VCaP (cell line): ENCODE measurements around the gene YY2.

Experiments used
- H3K27ac ChIP-seq: fragments of 450-650 bp; 2 replicates; pipeline ENCODE4 v1.5.1; 2017
- CTCF ChIP-seq: fragments of 450-650 bp; conservative IDR thresholded peaks from 2 replicates; pipeline ENCODE4 v1.5.1; 2017; ENCODE audit warnings: mild to moderate bottlenecking, moderate library complexity

The YY2 gene

GRCh38 chrX:21875013-21875412 is 19.2 kb downstream of the YY2 start:
- TF ChIP-seq CTCF = no peak
- peak overlapping the region; percentile 79 for H3K27ac ChIP-seq

- TF ChIP-seq CTCF = no peak
- H3K27ac ChIP-seq = no peak overlapping the region
These were observed 26.2 kb downstream of the YY2 start for GRCh38 chrX:21881881-21882574.

GRCh38 chrX:21883258-21883657 is 27.5 kb downstream of the YY2 start:
- no peak overlapping the region for H3K27ac ChIP-seq
- no peak for TF ChIP-seq CTCF

- TF ChIP-seq CTCF = no peak
- no peak overlapping the region for H3K27ac ChIP-seq
These were observed 29.8 kb downstream of the YY2 start for GRCh38 chrX:21885568-21885967.

GRCh38 chrX:21905313-21905712 is 49.5 kb downstream of the YY2 start:
- TF ChIP-seq CTCF = no peak
- peak overlapping the region; percentile 44 for H3K27ac ChIP-seq

GRCh38 chrX:21905953-21906352 is 50.2 kb downstream of the YY2 start:
- no peak overlapping the region for H3K27ac ChIP-seq
- TF ChIP-seq CTCF = no peak

GRCh38 chrX:21907260-21907659 is 51.5 kb downstream of the YY2 start:
- no peak overlapping the region for H3K27ac ChIP-seq
- TF ChIP-seq CTCF = no peak
